Esophagus muscularis mucosa (tissue), 4 donors: ENCODE results near the gene SCN2A. TPM values are rescaled to one million over a fixed set of nuclear protein-coding genes. Genes with fewer than 3 reads are reported as not detected.

ENCODE experiments used
- DNase-seq: peaks from one replicate; pipeline ENCODE4 v3.0.0-alpha.2; 2017; ENCODE audit errors: extremely low spot score
- H3K27ac ChIP-seq, 4 donors: fragments of 200-600 bp; sonication (generic); replicated peaks in 1 of 4; 1 replicate in 3 of 4; 2 replicates in 1 of 4; pipeline ENCODE4 v1.5.1; 2016 to 2019; ENCODE audit warnings: mild to moderate bottlenecking in 1 of 4
- H3K27me3 ChIP-seq, 4 donors: fragments of 200-600 bp; sonication (generic); one replicate each; pipeline versions ENCODE4 v1.5.1 to v1.6.0; 2016 to 2019
- H3K36me3 ChIP-seq, 4 donors: fragments of 200-600 bp; sonication (generic); one replicate each; pipeline ENCODE4 v1.5.1; 2016 to 2019
- H3K4me1 ChIP-seq, 4 donors: fragments of 200-600 bp; sonication (generic); one replicate each; pipeline ENCODE4 v1.5.1; 2016 to 2019
- H3K4me3 ChIP-seq, 4 donors: fragments of 200-600 bp; sonication (generic); 1 replicate in 2 of 4; 2 replicates in 2 of 4; pipeline ENCODE4 v1.5.1; 2016 to 2019; ENCODE audit warnings: mild to moderate bottlenecking in 4 of 4, moderate library complexity in 1 of 4
- H3K9me3 ChIP-seq, 4 donors: fragments of 200-600 bp; sonication (generic); 1 replicate in 3 of 4; 2 replicates in 1 of 4; pipeline ENCODE4 v1.5.1; 2016 to 2019
- EP300 ChIP-seq: sonication (generic); formaldehyde crosslinking; IDR thresholded peaks from one replicate; pipeline ENCODE4 v1.6.1; 2017; ENCODE audit warnings: antibody characterized with exemption
- POLR2A ChIP-seq: fragments of 450-650 bp; IDR thresholded peaks from one replicate; pipeline ENCODE4 v1.6.1; 2017; ENCODE audit warnings: antibody characterized with exemption, moderate library complexity, mild to moderate bottlenecking, low read depth
- POLR2AphosphoS5 ChIP-seq, 2 donors: sonication (generic); formaldehyde crosslinking; IDR thresholded peaks; one replicate each; pipeline ENCODE4 v1.6.1; 2017; ENCODE audit warnings: antibody characterized with exemption in 2 of 2
- whole genome bisulfite sequencing: methylation state at CpG from one replicate; pipeline ENCODE4 v1.1.5; 2018; 5-methylcytosine and 5-hydroxymethylcytosine counted together
- intact Hi-C: fragments of 100-400 bp; cut with DNase I; formaldehyde crosslinking; loops from one replicate; pipeline ENCODE4 v1.15.1; 2023
- total RNA-seq, 4 donors: library from RNA; depleted of rRNA; stranded (reverse); fragments of >200 nt; gene quantifications; one replicate each; pipeline versions ENCODE4 v1.1.0 to v1.2.1, GENCODE V29; 2016
- TF ChIP-seq, protein P1 (sequence below), 3 experiments: fragments of 200-600 bp in 2 of 3; fragments of 450-650 bp in 1 of 3; sonication (generic) in 2 of 3; IDR thresholded peaks; one replicate each; pipeline ENCODE4 v1.5.1; 2017 to 2019; ENCODE audit warnings: antibody characterized with exemption in 3 of 3, mild to moderate bottlenecking in 2 of 3, moderate library complexity in 1 of 3

Gene SCN2A
- total RNA-seq, 4 donors from 2014 or later, result 0.11 to 0.42 (median 0.15) TPM

DNA sequence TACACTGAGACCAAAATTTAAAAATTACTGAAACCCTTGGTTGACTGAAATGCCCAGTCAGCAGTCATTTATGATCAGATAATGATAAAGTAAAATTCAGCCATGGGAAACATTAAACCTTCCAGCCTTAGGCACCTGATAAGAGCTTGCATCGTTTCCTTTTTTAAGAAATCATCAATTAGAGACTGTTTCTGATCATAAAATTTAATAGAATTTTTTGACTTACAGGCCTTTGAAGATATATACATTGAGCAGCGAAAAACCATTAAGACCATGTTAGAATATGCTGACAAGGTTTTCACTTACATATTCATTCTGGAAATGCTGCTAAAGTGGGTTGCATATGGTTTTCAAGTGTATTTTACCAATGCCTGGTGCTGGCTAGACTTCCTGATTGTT, 130.7 kb downstream of the SCN2A start:
- WGBS, result 88% methylated on average over 2 of the region's 2 CpGs
- H3K9me3 ChIP-seq, result no peaks in the 10 kb centered on the region

GRCh38 chr2:165371356-165371755, 132.1 kb downstream of the SCN2A start:
- H3K4me1 ChIP-seq, result peaks cover 0 to 5% (median under 1%) of the 10 kb centered on the region in 4 donors
- intact Hi-C loops, result no loop called here
- no peaks in the 10 kb centered on the region for H3K27me3 ChIP-seq
- H3K36me3 ChIP-seq, result no peaks in the 10 kb centered on the region
- no peak for DNase-seq
- WGBS, result 82% methylated on average over 6 of the region's 6 CpGs
- no peak overlapping the region for H3K4me3 ChIP-seq
- TF ChIP-seq EP300, result no peak
- TF ChIP-seq POLR2AphosphoS5 (IDR thresholded peaks at IDR 0.05), result no peak
- no peak for TF ChIP-seq POLR2A
- TF ChIP-seq, protein P1, sequence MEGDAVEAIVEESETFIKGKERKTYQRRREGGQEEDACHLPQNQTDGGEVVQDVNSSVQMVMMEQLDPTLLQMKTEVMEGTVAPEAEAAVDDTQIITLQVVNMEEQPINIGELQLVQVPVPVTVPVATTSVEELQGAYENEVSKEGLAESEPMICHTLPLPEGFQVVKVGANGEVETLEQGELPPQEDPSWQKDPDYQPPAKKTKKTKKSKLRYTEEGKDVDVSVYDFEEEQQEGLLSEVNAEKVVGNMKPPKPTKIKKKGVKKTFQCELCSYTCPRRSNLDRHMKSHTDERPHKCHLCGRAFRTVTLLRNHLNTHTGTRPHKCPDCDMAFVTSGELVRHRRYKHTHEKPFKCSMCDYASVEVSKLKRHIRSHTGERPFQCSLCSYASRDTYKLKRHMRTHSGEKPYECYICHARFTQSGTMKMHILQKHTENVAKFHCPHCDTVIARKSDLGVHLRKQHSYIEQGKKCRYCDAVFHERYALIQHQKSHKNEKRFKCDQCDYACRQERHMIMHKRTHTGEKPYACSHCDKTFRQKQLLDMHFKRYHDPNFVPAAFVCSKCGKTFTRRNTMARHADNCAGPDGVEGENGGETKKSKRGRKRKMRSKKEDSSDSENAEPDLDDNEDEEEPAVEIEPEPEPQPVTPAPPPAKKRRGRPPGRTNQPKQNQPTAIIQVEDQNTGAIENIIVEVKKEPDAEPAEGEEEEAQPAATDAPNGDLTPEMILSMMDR (IDR thresholded peaks at IDR 0.05), result no peak
- H3K27ac ChIP-seq, result no peak overlapping the region
- H3K9me3 ChIP-seq, result no peaks in the 10 kb centered on the region

More for the DNA sequence above, 130.7 kb downstream of the SCN2A start:
- no peak for DNase-seq
- no peak for TF ChIP-seq POLR2A
- no peak for TF ChIP-seq EP300
- TF ChIP-seq, protein P1 (IDR thresholded peaks at IDR 0.05), result no peak
- TF ChIP-seq POLR2AphosphoS5 (IDR thresholded peaks at IDR 0.05), result no peak
- Histone ChIP-seq H3K36me3 (no peaks in the 10 kb centered on the region), H3K27ac (no peak overlapping the region), H3K4me3 (no peak overlapping the region), H3K27me3 (no peaks in the 10 kb centered on the region), H3K4me1 (peaks cover 0 to under 1% (median 0%) of the 10 kb centered on the region in 4 donors)
- intact Hi-C loops, result no loop called here

DNA sequence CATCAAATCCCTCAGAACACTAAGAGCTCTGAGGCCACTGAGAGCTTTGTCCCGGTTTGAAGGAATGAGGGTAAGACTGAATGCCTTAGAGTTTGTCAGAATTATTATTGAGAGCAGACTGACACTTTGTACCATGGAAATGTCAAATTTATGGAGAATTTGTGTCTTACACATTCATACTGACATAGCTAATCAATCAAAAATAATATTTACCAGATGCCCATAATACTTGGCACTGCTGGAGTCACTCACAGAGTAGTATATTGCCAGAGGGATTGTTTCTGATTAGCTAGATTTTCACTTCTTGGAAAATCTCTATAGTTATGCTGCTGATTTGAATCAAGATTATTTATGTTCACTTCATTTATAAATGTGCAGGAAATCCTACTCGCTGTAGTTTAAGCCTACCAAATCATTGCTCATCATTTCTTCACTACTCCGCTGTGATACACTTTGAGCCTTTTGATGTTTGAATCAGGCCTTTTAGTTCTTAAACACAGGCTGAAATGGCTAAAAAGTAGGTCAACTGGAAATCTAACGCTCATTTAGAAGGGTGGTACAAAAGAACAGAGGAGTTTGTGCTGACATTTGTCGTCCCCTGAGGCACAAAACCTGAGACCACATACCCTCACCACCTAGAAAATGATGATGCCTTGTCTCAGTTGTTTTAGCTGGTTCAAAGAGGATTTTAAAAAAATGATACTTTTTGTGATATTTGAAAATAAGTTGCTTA, 134.2 kb downstream of the SCN2A start:
- WGBS, result 71% methylated on average over 5 of the region's 5 CpGs
- H3K36me3 ChIP-seq, result no peaks in the 10 kb centered on the region
- intact Hi-C loops, result no loop called here
- no peaks in the 10 kb centered on the region for H3K27me3 ChIP-seq
- H3K27ac ChIP-seq, result no peak overlapping the region
- no peak for DNase-seq
- TF ChIP-seq POLR2A (no peak), EP300 (no peak), POLR2AphosphoS5 (IDR thresholded peaks at IDR 0.05) (no peak)
- TF ChIP-seq, protein P1 (IDR thresholded peaks at IDR 0.05), result no peak
- H3K4me1 ChIP-seq, result peaks cover 0 to 8% (median 2%) of the 10 kb centered on the region in 4 donors
- H3K9me3 ChIP-seq, result no peaks in the 10 kb centered on the region
- no peak overlapping the region for H3K4me3 ChIP-seq

DNA sequence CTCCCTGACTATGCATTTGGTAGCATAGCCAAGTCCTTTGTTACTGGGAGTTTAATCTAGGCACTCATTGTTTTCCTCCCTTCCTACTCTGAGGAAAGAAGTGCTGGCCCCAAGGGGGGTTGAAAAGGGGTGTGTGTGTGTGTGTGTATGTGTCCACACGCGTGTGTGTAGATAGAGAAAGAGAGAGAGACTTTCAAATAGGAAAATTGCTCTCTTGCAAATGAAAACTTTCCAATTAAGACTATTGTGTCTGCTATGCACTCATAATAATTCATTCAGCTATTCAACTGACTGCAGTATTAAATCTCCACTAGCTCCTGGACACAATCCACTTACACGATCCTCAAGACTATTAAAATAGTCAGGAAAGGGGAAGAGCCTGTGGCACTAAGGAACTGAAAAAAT, 137.4 kb downstream of the SCN2A start:
- H3K27me3 ChIP-seq, result no peaks in the 10 kb centered on the region
- intact Hi-C loops, result no loop called here
- no peak for DNase-seq
- no peaks in the 10 kb centered on the region for H3K9me3 ChIP-seq
- 54% methylated on average over 3 of the region's 3 CpGs for WGBS
- H3K36me3 ChIP-seq, result no peaks in the 10 kb centered on the region
- H3K27ac ChIP-seq, result no peak overlapping the region
- H3K4me3 ChIP-seq, result no peak overlapping the region
- peaks cover 0 to 8% (median 2%) of the 10 kb centered on the region in 4 donors for H3K4me1 ChIP-seq
- no peak for TF ChIP-seq POLR2AphosphoS5 (IDR thresholded peaks at IDR 0.05)

- H3K4me3 ChIP-seq, result no peak overlapping the region
- no peak overlapping the region for H3K27ac ChIP-seq
- intact Hi-C loops, result no loop called here
- H3K4me1 ChIP-seq, result no peaks in the 10 kb centered on the region
- TF ChIP-seq POLR2AphosphoS5 (IDR thresholded peaks at IDR 0.05) (no peak), EP300 (no peak), POLR2A (no peak)
- TF ChIP-seq, protein P1 (IDR thresholded peaks at IDR 0.05), result no peak
- H3K27me3 ChIP-seq, result no peaks in the 10 kb centered on the region
- H3K9me3 ChIP-seq, result no peaks in the 10 kb centered on the region
- no peak for DNase-seq
- WGBS, result 85% methylated on average over 2 of the region's 2 CpGs
- H3K36me3 ChIP-seq, result no peaks in the 10 kb centered on the region
These were observed 143.1 kb downstream of the SCN2A start for GRCh38 chr2:165382362-165382761.
